ENCODE results near the gene SLC15A2.
"Not testable (repeated sequence)": the region's sequence is repeated elsewhere in the genome, so short reads cannot be mapped to it uniquely, and the experiment has no call there.

The SLC15A2 gene

GRCh38 chr3:121938141-121938855, 44.1 kb downstream of the SLC15A2 start:
- not testable (repeated sequence) for DNase-seq

GRCh38 chr3:121941592-121941991, 47.4 kb downstream of the SLC15A2 start:
- DNase-seq: no peak

GRCh38 chr3:121942116-121942786, 48.0 kb downstream of the SLC15A2 start:
- no peak for DNase-seq

GRCh38 chr3:121943431-121943830, 49.2 kb downstream of the SLC15A2 start:
- no peak for DNase-seq

- no peak for DNase-seq
These were observed 54.4 kb downstream of the SLC15A2 start for GRCh38 chr3:121948641-121949040.

- no peak for DNase-seq
These were observed 57.2 kb downstream of the SLC15A2 start for GRCh38 chr3:121951291-121951919.

- no peak for DNase-seq
These were observed 62.2 kb downstream of the SLC15A2 start for GRCh38 chr3:121956363-121956762.

GRCh38 chr3:121957674-121958415, 63.6 kb downstream of the SLC15A2 start:
- no peak for DNase-seq

GRCh38 chr3:121958801-121959200, 64.6 kb downstream of the SLC15A2 start:
- DNase-seq: no peak

GRCh38 chr3:121961283-121961682, 67.1 kb downstream of the SLC15A2 start:
- no peak for DNase-seq

GRCh38 chr3:121962443-121962842, 68.2 kb downstream of the SLC15A2 start:
- no peak for DNase-seq

GRCh38 chr3:121963608-121964007, 69.4 kb downstream of the SLC15A2 start:
- DNase-seq: no peak

GRCh38 chr3:121969631-121970030, 75.4 kb downstream of the SLC15A2 start:
- DNase-seq: no peak

- DNase-seq: no peak
These were observed 75.8 kb downstream of the SLC15A2 start for GRCh38 chr3:121970047-121970446.

GRCh38 chr3:121974601-121975111, 80.5 kb downstream of the SLC15A2 start:
- no peak for DNase-seq

- DNase-seq: no peak
These were observed 81.6 kb downstream of the SLC15A2 start for GRCh38 chr3:121975702-121976302.

GRCh38 chr3:121976727-121977126, 82.5 kb downstream of the SLC15A2 start:
- no peak for DNase-seq

- DNase-seq: no peak
These were observed 85.0 kb downstream of the SLC15A2 start for GRCh38 chr3:121979246-121979645.

GRCh38 chr3:121979734-121980449, 85.7 kb downstream of the SLC15A2 start:
- DNase-seq: no peak

- DNase-seq: no peak
These were observed 86.2 kb downstream of the SLC15A2 start for GRCh38 chr3:121980450-121980796.

GRCh38 chr3:121981473-121981872, 87.3 kb downstream of the SLC15A2 start:
- DNase-seq: no peak

- DNase-seq: no peak
These were observed 91.6 kb downstream of the SLC15A2 start for GRCh38 chr3:121985846-121986245.

All from activated CD4-positive, CD25-positive, alpha-beta regulatory T cell treated with anti-CD3 and anti-CD28 coated beads, Interleukin-2, amount 50 U/mL, for 72 hours (primary cell).